Subcutaneous abdominal adipose tissue (tissue), 5 donors: Measurements from ENCODE around the gene FMN1.

Experiments used
- H3K27ac ChIP-seq: one replicate; pipeline ENCODE4 v1.7.0; 2013; ENCODE audit warnings: low read depth, mild to moderate bottlenecking, inconsistent platforms, low read length, moderate library complexity
- H3K27me3 ChIP-seq, 5 donors: one replicate each; pipeline ENCODE4 v1.7.0; 2013; ENCODE audit warnings: low read length in 5 of 5, inconsistent platforms in 1 of 5; ENCODE audit not compliant: control insufficient read depth in 5 of 5, insufficient read depth in 4 of 5
- H3K36me3 ChIP-seq, 5 donors: one replicate each; pipeline ENCODE4 v1.7.0; 2013; ENCODE audit warnings: low read length in 5 of 5; ENCODE audit not compliant: control insufficient read depth in 5 of 5, insufficient read depth in 5 of 5
- H3K4me1 ChIP-seq, 5 donors: one replicate each; pipeline ENCODE4 v1.7.0; 2013; ENCODE audit warnings: low read length in 5 of 5, mild to moderate bottlenecking in 3 of 5, moderate library complexity in 1 of 5; ENCODE audit not compliant: control insufficient read depth in 5 of 5, insufficient read depth in 5 of 5
- H3K4me3 ChIP-seq, 5 donors: one replicate each; pipeline ENCODE4 v1.7.0; 2013; ENCODE audit warnings: low read length in 5 of 5, low read depth in 1 of 5
- H3K9ac ChIP-seq, 5 donors: one replicate each; pipeline ENCODE4 v1.7.0; 2013; ENCODE audit warnings: low read length in 5 of 5, mild to moderate bottlenecking in 4 of 5, moderate library complexity in 3 of 5
- H3K9me3 ChIP-seq, 5 donors: one replicate each; pipeline ENCODE4 v1.7.0; 2013; ENCODE audit warnings: low read length in 5 of 5; ENCODE audit not compliant: control insufficient read depth in 5 of 5
- donor health status: healthy.
- donor health status: healthy.
- donor health status: healthy.
- donor health status: healthy.
- donor health status: healthy.

FMN1 gene

GRCh38 chr15:32826685-32827084, 367.8 kb downstream of the FMN1 start:
- H3K27ac ChIP-seq, result no peak overlapping the region
- H3K4me1 ChIP-seq, result peaks cover 0 to 4% (median 0%) of the 10 kb centered on the region in 5 donors
- no peaks in the 10 kb centered on the region for H3K9me3 ChIP-seq
- no peaks in the 10 kb centered on the region for H3K27me3 ChIP-seq
- H3K36me3 ChIP-seq, result no peaks in the 10 kb centered on the region
- H3K4me3 ChIP-seq, result no peak overlapping the region
- H3K9ac ChIP-seq, result no peak overlapping the region

- Histone ChIP-seq H3K27ac (no peak overlapping the region), H3K4me3 (no peak overlapping the region), H3K27me3 (no peaks in the 10 kb centered on the region), H3K36me3 (no peaks in the 10 kb centered on the region), H3K9ac (no peak overlapping the region), H3K4me1 (peaks cover 0 to 4% (median 0%) of the 10 kb centered on the region in 5 donors), H3K9me3 (no peaks in the 10 kb centered on the region)
Measured at GRCh38 chr15:32825219-32825618, 369.3 kb downstream of the FMN1 start.

- no peaks in the 10 kb centered on the region for H3K27me3 ChIP-seq
- H3K4me3 ChIP-seq, result no peak overlapping the region
- H3K4me1 ChIP-seq, result peaks cover 0 to 4% (median 0%) of the 10 kb centered on the region in 5 donors
- H3K27ac ChIP-seq, result no peak overlapping the region
- H3K9me3 ChIP-seq, result no peaks in the 10 kb centered on the region
- H3K36me3 ChIP-seq, result no peaks in the 10 kb centered on the region
- no peak overlapping the region for H3K9ac ChIP-seq
Measured at GRCh38 chr15:32824777-32825176, 369.7 kb downstream of the FMN1 start.

- H3K27ac ChIP-seq, result no peak overlapping the region
Measured at GRCh38 chr15:32823750-32824149, 370.8 kb downstream of the FMN1 start.

GRCh38 chr15:32822739-32823138, 371.8 kb downstream of the FMN1 start:
- H3K27ac ChIP-seq, result no peak overlapping the region
- no peaks in the 10 kb centered on the region for H3K27me3 ChIP-seq
- H3K9me3 ChIP-seq, result no peaks in the 10 kb centered on the region
- H3K9ac ChIP-seq, result no peak overlapping the region
- H3K36me3 ChIP-seq, result no peaks in the 10 kb centered on the region
- H3K4me3 ChIP-seq, result no peak overlapping the region
- H3K4me1 ChIP-seq, result peaks cover 0 to 6% (median 3%) of the 10 kb centered on the region in 5 donors

More at GRCh38 chr15:32823750-32824149, 370.8 kb downstream of the FMN1 start:
- Histone ChIP-seq H3K9me3 (no peaks in the 10 kb centered on the region), H3K4me1 (peaks cover 0 to 4% (median 1%) of the 10 kb centered on the region in 5 donors), H3K9ac (no peak overlapping the region), H3K4me3 (no peak overlapping the region), H3K36me3 (no peaks in the 10 kb centered on the region), H3K27me3 (no peaks in the 10 kb centered on the region)

- H3K27ac ChIP-seq, result no peak overlapping the region
- H3K9ac ChIP-seq, result no peak overlapping the region
- H3K27me3 ChIP-seq, result no peaks in the 10 kb centered on the region
- H3K36me3 ChIP-seq, result no peaks in the 10 kb centered on the region
- H3K4me3 ChIP-seq, result no peak overlapping the region
- peaks cover 0 to 6% (median 3%) of the 10 kb centered on the region in 5 donors for H3K4me1 ChIP-seq
- H3K9me3 ChIP-seq, result no peaks in the 10 kb centered on the region
Measured at GRCh38 chr15:32819448-32819847, 375.1 kb downstream of the FMN1 start.

GRCh38 chr15:32818758-32819447, 375.6 kb downstream of the FMN1 start:
- Histone ChIP-seq H3K36me3 (no peaks in the 10 kb centered on the region), H3K27ac (no peak overlapping the region), H3K9me3 (no peaks in the 10 kb centered on the region), H3K4me3 (no peak overlapping the region), H3K4me1 (peaks cover 0 to 6% (median 3%) of the 10 kb centered on the region in 5 donors), H3K9ac (no peak overlapping the region), H3K27me3 (no peaks in the 10 kb centered on the region)

GRCh38 chr15:32817577-32817976, 376.9 kb downstream of the FMN1 start:
- Histone ChIP-seq H3K4me3 (no peak overlapping the region), H3K9me3 (no peaks in the 10 kb centered on the region), H3K9ac (no peak overlapping the region), H3K36me3 (no peaks in the 10 kb centered on the region), H3K27me3 (no peaks in the 10 kb centered on the region), H3K27ac (no peak overlapping the region), H3K4me1 (peaks cover 0 to 6% (median 3%) of the 10 kb centered on the region in 5 donors)

GRCh38 chr15:32807331-32807730, 387.2 kb downstream of the FMN1 start:
- peaks cover 0 to 3% (median 0%) of the 10 kb centered on the region in 5 donors for H3K4me1 ChIP-seq
- H3K36me3 ChIP-seq, result no peaks in the 10 kb centered on the region
- H3K9ac ChIP-seq, result no peak overlapping the region
- no peaks in the 10 kb centered on the region for H3K27me3 ChIP-seq
- H3K9me3 ChIP-seq, result peaks cover 0 to 9% (median 4%) of the 10 kb centered on the region in 5 donors
- no peak overlapping the region for H3K27ac ChIP-seq
- H3K4me3 ChIP-seq, result no peak overlapping the region

- Histone ChIP-seq H3K36me3 (peaks cover 0 to 1% (median 0%) of the 10 kb centered on the region in 5 donors), H3K27me3 (no peaks in the 10 kb centered on the region), H3K9me3 (peaks cover 0 to 9% (median 4%) of the 10 kb centered on the region in 5 donors), H3K4me1 (peaks cover 0 to 6% (median 0%) of the 10 kb centered on the region in 5 donors), H3K9ac (no peak overlapping the region), H3K4me3 (no peak overlapping the region), H3K27ac (no peak overlapping the region)
Measured at GRCh38 chr15:32803631-32804030, 390.9 kb downstream of the FMN1 start.
